HCT116 (cell line): ENCODE results near the gene GRIK4. TPM values are rescaled to one million over a fixed set of nuclear protein-coding genes. Genes with fewer than 3 reads are reported as not detected.

Experiments
- ATAC-seq: fragments of 200-7000 bp; cut with Tn5 transposase; 2 replicates; pipeline ENCODE4 v1.9.1; 2020; ENCODE audit warnings: mild to moderate bottlenecking, moderate library complexity
- BruUV-seq: library from RNA; stranded (reverse); fragments of 400-500 nt; replicated peaks from 2 replicates; lab custom pipeline; 2021; lab: Mats Ljungman, UMichigan
- CTCF ChIA-PET: fragments of 300-600 bp; sonication (Branson Sonifier 250); formaldehyde crosslinking; loops from one replicate; lab custom pipeline; 2021; ENCODE audit warnings: antibody characterized with exemption; lab: Charles Lee
- POLR2A ChIA-PET: fragments of 300-600, 350-600 bp; sonication (Branson Sonifier 250); formaldehyde crosslinking; loops from one replicate; lab custom pipeline; 2021; ENCODE audit warnings: antibody characterized with exemption; lab: Charles Lee
- RAD21 ChIA-PET, 2 experiments: fragments of 300-600 bp; sonication (Branson Sonifier 250); formaldehyde crosslinking; loops; one replicate each; lab custom pipeline; 2023; ENCODE audit warnings: low total read pairs in 2 of 2; ENCODE audit not compliant: uncharacterized antibody in 2 of 2, unreplicated experiment in 2 of 2, low non-redundant PET in 1 of 2; lab: Charles Lee
- DNase-seq: peaks from one replicate; pipeline ENCODE4 v3.0.0-alpha.2; 2010; ENCODE audit warnings: low read depth, low spot score
- H2AFZ ChIP-seq: fragments of 200-600 bp; shearing (Covaris generic), sonication (generic); 2 replicates; pipeline ENCODE4 v1.6.1; 2017; ENCODE audit warnings: low read depth, mixed run types, mixed read lengths, antibody characterized with exemption, low read length; ENCODE audit not compliant: poor library complexity, severe bottlenecking
- H3K27ac ChIP-seq: 2 replicates; pipeline ENCODE4 v1.5.1; 2012; ENCODE audit warnings: low read depth, low read length
- H3K27me3 ChIP-seq: fragments of 200-600 bp; sonication (generic); 2 replicates; pipeline ENCODE4 v1.6.1; 2016; ENCODE audit warnings: mixed run types, low read length, mixed read lengths; ENCODE audit not compliant: insufficient read depth
- H3K36me3 ChIP-seq, 2 experiments: fragments of 200-500 bp in 1 of 2; fragments of 200-600 bp in 1 of 2; sonication (Bioruptor generic) in 1 of 2; sonication (generic) in 1 of 2; 2 replicates each; pipeline versions ENCODE4 v1.5.1 to v1.6.1; 2014 to 2016; ENCODE audit warnings: low read length in 2 of 2, inconsistent platforms in 1 of 2, mixed read lengths in 1 of 2, mixed run types in 1 of 2; ENCODE audit not compliant: insufficient read depth in 2 of 2, control insufficient read depth in 1 of 2
- H3K4me1 ChIP-seq, 2 experiments: fragments of 200-600 bp in 1 of 2; sonication (generic) in 1 of 2; 2 replicates each; pipeline versions ENCODE4 v1.5.1 to v1.6.1; 2012 to 2017; ENCODE audit warnings: low read length in 2 of 2, inconsistent platforms in 1 of 2, mild to moderate bottlenecking in 1 of 2, mixed read lengths in 1 of 2, mixed run types in 1 of 2, moderate library complexity in 1 of 2; ENCODE audit not compliant: insufficient read depth in 2 of 2, control insufficient read depth in 1 of 2
- H3K4me2 ChIP-seq: fragments of 200-600 bp; sonication (generic); 2 replicates; pipeline ENCODE4 v1.6.1; 2017; ENCODE audit warnings: mixed run types, low read length, mixed read lengths
- H3K4me3 ChIP-seq, 2 experiments: fragments of 200-600 bp in 1 of 2; sonication (generic) in 1 of 2; replicated peaks in 1 of 2; 2 replicates each; pipeline ENCODE4 v1.5.1; 2011 to 2016; ENCODE audit warnings: low read length in 2 of 2, control low read depth in 1 of 2, low read depth in 1 of 2, mild to moderate bottlenecking in 1 of 2, mixed read lengths in 1 of 2, mixed run types in 1 of 2
- H3K79me2 ChIP-seq: fragments of 200-600 bp; sonication (generic); 2 replicates; pipeline ENCODE4 v1.6.1; 2017; ENCODE audit warnings: mild to moderate bottlenecking, mixed run types, low read length, moderate library complexity, mixed read lengths; ENCODE audit not compliant: insufficient read depth
- H3K9ac ChIP-seq: fragments of 200-600 bp; sonication (generic); 2 replicates; pipeline ENCODE4 v1.6.1; 2016; ENCODE audit warnings: low read length, mixed read lengths
- H3K9me2 ChIP-seq: fragments of 200-600 bp; sonication (generic), shearing (Covaris generic); 2 replicates; pipeline ENCODE4 v1.6.1; 2017; ENCODE audit warnings: mixed run types, mild to moderate bottlenecking, moderate library complexity; ENCODE audit not compliant: insufficient read depth
- H3K9me3 ChIP-seq, 2 experiments: fragments of 200-500 bp in 1 of 2; fragments of 200-600 bp in 1 of 2; sonication (Bioruptor generic) in 1 of 2; sonication (generic) in 1 of 2; 2 replicates each; pipeline ENCODE4 v1.6.1; 2014 to 2017; ENCODE audit warnings: low read length in 2 of 2, mixed read lengths in 2 of 2, inconsistent platforms in 1 of 2, low read depth in 1 of 2, mild to moderate bottlenecking in 1 of 2, mixed run types in 1 of 2, moderate library complexity in 1 of 2; ENCODE audit not compliant: control insufficient read depth in 1 of 2, insufficient read depth in 1 of 2
- H4K20me1 ChIP-seq: fragments of 200-600 bp; sonication (generic), shearing (Covaris generic); 2 replicates; pipeline ENCODE4 v1.6.1; 2017; ENCODE audit warnings: mixed run types, mild to moderate bottlenecking, moderate library complexity; ENCODE audit not compliant: insufficient read depth
- CTCF ChIP-seq, 3 experiments: fragments of 200-600 bp in 1 of 3; sonication (generic) in 1 of 3; IDR thresholded peaks in 2 of 3; conservative IDR thresholded peaks in 1 of 3; 2 replicates each; pipeline ENCODE4 v1.5.1; 2012 to 2017; ENCODE audit warnings: low read depth in 2 of 3, low read length in 2 of 3, antibody characterized with exemption in 1 of 3, borderline replicate concordance in 1 of 3, control low read depth in 1 of 3, mild to moderate bottlenecking in 1 of 3, mixed read lengths in 1 of 3, mixed run types in 1 of 3, moderate library complexity in 1 of 3; ENCODE audit not compliant: insufficient read depth in 1 of 3
- EZH2 ChIP-seq: fragments of 200-600 bp; sonication (generic); IDR thresholded peaks from 2 replicates; pipeline ENCODE4 v1.6.1; 2017; ENCODE audit warnings: antibody characterized with exemption, mixed run types
- FOSL1 ChIP-seq: IDR thresholded peaks from 2 replicates; pipeline ENCODE4 v1.6.1; 2012; ENCODE audit warnings: low read depth
- JUND ChIP-seq: IDR thresholded peaks from 2 replicates; pipeline ENCODE4 v1.6.1; 2012
- POLR2AphosphoS5 ChIP-seq: IDR thresholded peaks from 2 replicates; pipeline ENCODE4 v1.6.1; 2011; ENCODE audit warnings: mild to moderate bottlenecking, low read depth, low read length, moderate library complexity
- SRF ChIP-seq: IDR thresholded peaks from 2 replicates; pipeline ENCODE4 v1.6.1; 2012; ENCODE audit warnings: low read depth
- YY1 ChIP-seq: IDR thresholded peaks from 2 replicates; pipeline ENCODE4 v1.6.1; 2011; ENCODE audit warnings: low read length, low read depth, moderate library complexity, mild to moderate bottlenecking; ENCODE audit not compliant: insufficient replicate concordance; ENCODE audit errors: extremely low read depth
- ZFX ChIP-seq: fragments of 450-650 bp; IDR thresholded peaks from 2 replicates; pipeline ENCODE4 v1.6.1; 2017
- ZNF274 ChIP-seq: fragments of 200-500 bp; sonication (Bioruptor generic); IDR thresholded peaks from 2 replicates; pipeline ENCODE4 v1.6.1; 2014; ENCODE audit warnings: mild to moderate bottlenecking, low read depth, low read length, inconsistent platforms
- intact Hi-C: fragments of 100-400 bp; cut with micrococcal nuclease; formaldehyde crosslinking; loops from 2 replicates; pipeline ENCODE4 v1.10.0; 2022
- total RNA-seq: library from RNA; stranded (reverse); gene quantifications from one replicate; pipeline ENCODE4 v1.2.1, GENCODE V29; 2021; ENCODE audit not compliant: unreplicated experiment
- TF ChIP-seq, protein P1 (sequence below): IDR thresholded peaks from 2 replicates; pipeline ENCODE4 v1.6.1; 2012

The GRIK4 gene
- total RNA-seq, 1 experiment from 2014 or later, result 0.52 TPM

- no TSS peak for BruUV-seq
- CTCF ChIA-PET, result no interaction called here
- Histone ChIP-seq H3K79me2 (no peaks in the 10 kb centered on the region), H3K9ac (no peak overlapping the region), H2AFZ (no peak overlapping the region), H3K9me3 (no peaks in the 10 kb centered on the region), H3K4me3 (no peak overlapping the region), H3K27me3 (no peaks in the 10 kb centered on the region), H3K9me2 (no peaks in the 10 kb centered on the region), H3K36me3 (no peaks in the 10 kb centered on the region), H3K27ac (no peak overlapping the region), H3K4me1 (peaks cover 13% of the 10 kb centered on the region in 2 experiments), H3K4me2 (no peak overlapping the region), H4K20me1 (no peaks in the 10 kb centered on the region)
- no peak for ATAC-seq
- intact Hi-C loops, result no loop called here
- DNase-seq, result no peak
- no peak for TF ChIP-seq FOSL1
- no peak for TF ChIP-seq SRF
- TF ChIP-seq ZFX, result no peak
- TF ChIP-seq CTCF (IDR thresholded peaks at IDR 0.05 in 2 of 3, conservative IDR thresholded peaks at IDR 0.05 in 1 of 3; ENCODE audit: borderline replicate concordance in 1 of 3, insufficient read depth in 1 of 3, low read depth in 2 of 3, low read length in 2 of 3), result no peak
- TF ChIP-seq ZNF274, result no peak
- TF ChIP-seq, protein P1, sequence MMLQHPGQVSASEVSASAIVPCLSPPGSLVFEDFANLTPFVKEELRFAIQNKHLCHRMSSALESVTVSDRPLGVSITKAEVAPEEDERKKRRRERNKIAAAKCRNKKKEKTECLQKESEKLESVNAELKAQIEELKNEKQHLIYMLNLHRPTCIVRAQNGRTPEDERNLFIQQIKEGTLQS, result no peak
- TF ChIP-seq POLR2AphosphoS5, result no peak
- no peak for TF ChIP-seq JUND
- TF ChIP-seq EZH2, result no peak
- POLR2A ChIA-PET, result no interaction called here
- RAD21 ChIA-PET, result no interaction called here
These were observed 299.7 kb downstream of the GRIK4 start for GRCh38 chr11:120811199-120811598.

DNA sequence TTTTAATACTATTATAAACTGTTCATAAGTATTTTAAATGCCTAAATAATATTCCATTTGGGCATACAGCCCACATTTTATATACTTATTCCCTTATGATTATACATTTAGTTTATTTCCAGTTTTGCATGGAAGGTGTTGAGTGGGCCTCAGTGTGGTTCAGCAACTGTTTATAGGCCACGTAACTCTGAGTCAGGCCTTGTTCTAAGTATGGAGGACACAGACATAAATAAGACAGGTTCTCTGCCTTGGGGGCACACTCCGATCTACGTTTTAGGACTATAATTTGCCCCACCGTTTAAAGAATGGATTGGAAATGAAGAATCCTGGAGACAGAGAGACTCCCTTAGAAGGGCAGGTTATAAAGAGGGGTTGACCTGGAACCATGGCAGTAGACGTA is 300.2 kb downstream of the GRIK4 start:
- no peaks in the 10 kb centered on the region for H3K9me2 ChIP-seq
- no peak for DNase-seq

More for the DNA sequence above, 300.2 kb downstream of the GRIK4 start:
- Histone ChIP-seq H3K27me3 (no peaks in the 10 kb centered on the region), H3K4me3 (no peak overlapping the region), H3K79me2 (no peaks in the 10 kb centered on the region)
- POLR2A ChIA-PET, result no interaction called here
- ATAC-seq, result no peak
- no peak for TF ChIP-seq EZH2
- no peak for TF ChIP-seq YY1
- TF ChIP-seq, all 23 proteins: peak for 0
- H3K4me2 ChIP-seq, result no peak overlapping the region
- peaks cover 13% of the 10 kb centered on the region in 2 experiments for H3K4me1 ChIP-seq
- ChIA-PET CTCF (no interaction called here), RAD21 (no interaction called here)
- H2AFZ ChIP-seq, result no peak overlapping the region
- no TSS peak for BruUV-seq
- H4K20me1 ChIP-seq, result no peaks in the 10 kb centered on the region
- no peaks in the 10 kb centered on the region for H3K9me3 ChIP-seq
- H3K36me3 ChIP-seq, result no peaks in the 10 kb centered on the region
- H3K27ac ChIP-seq, result no peak overlapping the region
- no peak overlapping the region for H3K9ac ChIP-seq
- intact Hi-C loops, result no loop called here
